HepG2 (cell line): ENCODE results near the gene CPVL. TPM values are rescaled to one million over a fixed set of nuclear protein-coding genes. Genes with fewer than 3 reads are reported as not detected.

ENCODE experiments used
- ATAD3A ChIP-seq: sonication (generic); formaldehyde crosslinking; IDR thresholded peaks from 2 replicates; pipeline ENCODE4 v1.4.0; 2020; ENCODE audit warnings: missing genetic modification reagents
- ATF4 ChIP-seq, 2 experiments: fragments of 450-650 bp in 1 of 2; sonication (generic) in 1 of 2; formaldehyde crosslinking; IDR thresholded peaks; 2 replicates each; pipeline versions ENCODE4 v1.5.0 to v1.8.0; 2020 to 2022; ENCODE audit warnings: mild to moderate bottlenecking in 1 of 2, missing genetic modification reagents in 1 of 2
- BRD4 ChIP-seq: sonication (generic); formaldehyde crosslinking; IDR thresholded peaks from 2 replicates; pipeline ENCODE4 v1.4.0; 2020; ENCODE audit warnings: missing genetic modification reagents
- E2F2 ChIP-seq: sonication (generic); formaldehyde crosslinking; IDR thresholded peaks from 2 replicates; pipeline ENCODE4 v1.4.0; 2020; ENCODE audit warnings: missing genetic modification reagents, borderline replicate concordance
- FIP1L1 ChIP-seq: fragments of 200-400 bp; formaldehyde crosslinking; IDR thresholded peaks from 2 replicates; pipeline ENCODE4 v1.6.1; 2018; ENCODE audit warnings: low read depth, mild to moderate bottlenecking, low read length, moderate library complexity, borderline replicate concordance; ENCODE audit not compliant: insufficient read depth
- HNRNPH1 ChIP-seq: fragments of 200-400 bp; formaldehyde crosslinking; optimal IDR thresholded peaks from 2 replicates; pipeline ENCODE3; 2017; ENCODE audit warnings: mild to moderate bottlenecking, low read depth, low read length
- HNRNPUL1 ChIP-seq: fragments of 200-400 bp; formaldehyde crosslinking; IDR thresholded peaks from 2 replicates; pipeline ENCODE4 v1.6.1; 2017; ENCODE audit warnings: low read depth, mild to moderate bottlenecking, low read length, moderate library complexity
- KLF15 ChIP-seq: sonication (generic); formaldehyde crosslinking; IDR thresholded peaks from 2 replicates; pipeline ENCODE4 v1.8.1; 2023; ENCODE audit warnings: borderline replicate concordance, mild to moderate bottlenecking, inconsistent platforms, missing genetic modification reagents, mixed read lengths
- KMT2B ChIP-seq: IDR thresholded peaks from 2 replicates; pipeline ENCODE4 v1.6.1; 2016; ENCODE audit warnings: missing genetic modification reagents, missing compliant biosample characterization
- MED1 ChIP-seq: sonication (generic); formaldehyde crosslinking; IDR thresholded peaks from 2 replicates; pipeline ENCODE4 v1.4.0; 2020; ENCODE audit warnings: missing genetic modification reagents
- NFATC3 ChIP-seq: sonication (generic); formaldehyde crosslinking; IDR thresholded peaks from 2 replicates; pipeline ENCODE4 v1.5.1; 2020; ENCODE audit warnings: mild to moderate bottlenecking, missing genetic modification reagents
- PRDM10 ChIP-seq: sonication (generic); formaldehyde crosslinking; IDR thresholded peaks from 2 replicates; pipeline ENCODE4 v1.4.0; 2020; ENCODE audit warnings: low read depth, missing genetic modification reagents
- SNAPC5 ChIP-seq: sonication (generic); formaldehyde crosslinking; IDR thresholded peaks from 2 replicates; pipeline ENCODE4 v1.8.1; 2023; ENCODE audit warnings: mild to moderate bottlenecking, missing genetic modification reagents, borderline replicate concordance
- SP1 ChIP-seq, 2 experiments: fragments of 450-650 bp in 1 of 2; sonication (generic) in 1 of 2; formaldehyde crosslinking in 1 of 2; IDR thresholded peaks; 2 replicates each; pipeline versions ENCODE4 v1.4.0 to v1.6.1; 2016 to 2020; ENCODE audit warnings: missing genetic modification reagents in 1 of 2
- U2AF1 ChIP-seq: fragments of 200-400 bp; formaldehyde crosslinking; optimal IDR thresholded peaks from 2 replicates; pipeline ENCODE3; 2017; ENCODE audit warnings: mild to moderate bottlenecking, low read depth, low read length
- ZNF839 ChIP-seq: sonication (generic); formaldehyde crosslinking; IDR thresholded peaks from 2 replicates; pipeline ENCODE4 v1.4.0; 2020; ENCODE audit warnings: missing genetic modification reagents, mild to moderate bottlenecking, borderline replicate concordance
- ZNF850 ChIP-seq: sonication (generic); formaldehyde crosslinking; conservative IDR thresholded peaks from 2 replicates; pipeline ENCODE4 v1.9.0; 2021; ENCODE audit warnings: mild to moderate bottlenecking, missing genetic modification reagents
- ZXDC ChIP-seq: sonication (generic); formaldehyde crosslinking; IDR thresholded peaks from 2 replicates; pipeline ENCODE4 v1.5.0; 2020; ENCODE audit warnings: mild to moderate bottlenecking, missing genetic modification reagents
- polyA plus RNA-seq, 8 experiments: library from polyadenylated mRNA; depleted of rRNA in 3 of 8; stranded (reverse) in 7 of 8; unstranded in 1 of 8; fragments of >200 nt; fragmentation: Illumina TruSeq in 4 of 8; extraction: Trizol in 4 of 8; gene quantifications; 2 replicates each; pipeline versions ENCODE4 v1.2.1 to v1.2.3, GENCODE V29; 2011 to 2016; ENCODE audit warnings: low read depth in 4 of 8, missing spikeins in 1 of 8, mixed read lengths in 1 of 8; ENCODE audit not compliant: insufficient read depth in 1 of 8
- total RNA-seq, 5 experiments: library from RNA; depleted of rRNA; stranded (reverse); fragments of >200 nt; fragmentation: Illumina TruSeq; extraction: Trizol; gene quantifications; 2 replicates each; pipeline ENCODE4 v1.2.3, GENCODE V29; 2016; ENCODE audit warnings: low read depth in 1 of 5

Gene CPVL
- total and polyA plus RNA-seq, 2 of the 13 experiments (the other 11 are each of a cell fraction or from before 2014, with no cell fraction given), result 59.2 to 294 TPM

- TF ChIP-seq E2F2 (no peak), BRD4 (CRISPR knock-in tag) (peak; percentile 43; the same call in 1 of the 2 replicates), ZXDC (CRISPR knock-in tag) (no peak; the same call in 1 of the 2 replicates), NFATC3 (CRISPR knock-in tag) (no peak), U2AF1 (peak; percentile 64), ZNF839 (CRISPR knock-in tag) (peak; percentile 78; the same call in 1 of the 2 replicates), PRDM10 (no peak), HNRNPUL1 (no peak), KMT2B (CRISPR knock-in tag) (peak; percentile 70; the same call in 1 of the 2 replicates), FIP1L1 (0 out of 2 replicates have a peak, but pooled peaks have one; percentile 16), KLF15 (CRISPR knock-in tag) (0 out of 2 replicates have a peak, but pooled peaks have one; percentile 26), MED1 (CRISPR knock-in tag) (0 out of 2 replicates have a peak, but pooled peaks have one; percentile 34), ATF4 (CRISPR knock-in tag; IDR thresholded peaks at IDR 0.05) (no peak), ZNF850 (CRISPR knock-in tag) (no peak), ATAD3A (CRISPR knock-in tag) (no peak), SNAPC5 (CRISPR knock-in tag) (no peak), SP1 (IDR thresholded peaks at IDR 0.05) (no peak), SP1 (CRISPR knock-in tag; IDR thresholded peaks at IDR 0.05) (no peak), HNRNPH1 (no peak)
Measured at GRCh38 chr7:29146057-29146706, at the start of gene CPVL (continued).
